Measurements from ENCODE around the gene EBP. TPM values are rescaled to one million over a fixed set of nuclear protein-coding genes. Genes with fewer than 3 reads are reported as not detected.
A peak's percentile ranks its signal among the peaks of the same experiment; 100 is the strongest.

EBP gene
- total RNA-seq, 2 experiments from 2014 or later = 159 to 164 TPM

DNA sequence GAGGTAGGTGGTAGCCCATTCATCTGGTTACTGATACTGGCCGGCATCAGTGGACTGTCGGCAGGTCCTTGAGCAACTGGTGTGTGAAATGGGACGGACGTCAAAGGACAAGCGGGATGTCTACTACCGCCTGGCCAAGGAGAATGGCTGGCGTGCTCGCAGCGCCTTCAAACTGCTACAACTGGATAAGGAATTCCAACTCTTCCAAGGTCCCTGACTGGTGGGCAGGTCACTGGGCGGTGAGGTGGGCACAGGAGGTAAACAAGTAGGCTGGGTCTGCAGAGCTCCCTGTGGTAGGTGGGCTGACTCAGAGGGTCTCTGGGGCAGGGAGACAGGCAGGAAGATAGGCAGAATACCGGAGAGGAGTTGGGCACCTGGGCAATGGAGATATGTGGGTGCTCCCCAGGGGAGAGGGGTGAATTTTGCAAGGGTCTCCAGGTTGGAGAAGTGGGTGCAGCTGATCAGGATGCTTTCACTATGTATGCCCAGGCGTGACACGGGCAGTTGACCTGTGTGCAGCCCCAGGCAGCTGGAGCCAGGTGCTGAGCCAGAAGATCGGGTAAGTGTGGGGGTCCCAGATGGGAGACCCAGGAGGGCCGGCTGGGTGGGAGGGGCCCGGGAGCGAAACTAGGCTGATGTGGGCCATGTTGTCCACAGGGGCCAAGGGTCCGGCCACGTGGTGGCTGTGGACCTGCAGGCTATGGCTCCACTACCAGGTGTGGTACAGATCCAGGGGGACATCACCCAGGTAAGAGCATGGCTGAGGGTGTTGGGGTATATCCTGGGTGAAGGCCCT is 43.5 kb upstream of the EBP start:
- Mint-ChIP-seq H3K4me3 (peak overlapping the region; percentile 79), H3K27me3 (no peaks in the 10 kb centered on the region), H3K27ac (peak overlapping the region; percentile 97), H3K36me3 (ENCODE audit: low read depth) (peaks cover 40% of the 10 kb centered on the region), H3K4me1 (ENCODE audit: low read depth) (peaks cover 33% of the 10 kb centered on the region), H3K9me3 (no peaks in the 10 kb centered on the region)
- ATAC-seq = no peak
- no peak for DNase-seq
- intact Hi-C loops (cut with micrococcal nuclease) = no loop called here
- ChIA-PET POLR2A (no interaction called here), CTCF (no interaction called here)
- TF ChIP-seq, protein P1, sequence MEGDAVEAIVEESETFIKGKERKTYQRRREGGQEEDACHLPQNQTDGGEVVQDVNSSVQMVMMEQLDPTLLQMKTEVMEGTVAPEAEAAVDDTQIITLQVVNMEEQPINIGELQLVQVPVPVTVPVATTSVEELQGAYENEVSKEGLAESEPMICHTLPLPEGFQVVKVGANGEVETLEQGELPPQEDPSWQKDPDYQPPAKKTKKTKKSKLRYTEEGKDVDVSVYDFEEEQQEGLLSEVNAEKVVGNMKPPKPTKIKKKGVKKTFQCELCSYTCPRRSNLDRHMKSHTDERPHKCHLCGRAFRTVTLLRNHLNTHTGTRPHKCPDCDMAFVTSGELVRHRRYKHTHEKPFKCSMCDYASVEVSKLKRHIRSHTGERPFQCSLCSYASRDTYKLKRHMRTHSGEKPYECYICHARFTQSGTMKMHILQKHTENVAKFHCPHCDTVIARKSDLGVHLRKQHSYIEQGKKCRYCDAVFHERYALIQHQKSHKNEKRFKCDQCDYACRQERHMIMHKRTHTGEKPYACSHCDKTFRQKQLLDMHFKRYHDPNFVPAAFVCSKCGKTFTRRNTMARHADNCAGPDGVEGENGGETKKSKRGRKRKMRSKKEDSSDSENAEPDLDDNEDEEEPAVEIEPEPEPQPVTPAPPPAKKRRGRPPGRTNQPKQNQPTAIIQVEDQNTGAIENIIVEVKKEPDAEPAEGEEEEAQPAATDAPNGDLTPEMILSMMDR (IDR thresholded peaks at IDR 0.05) = no peak

DNA sequence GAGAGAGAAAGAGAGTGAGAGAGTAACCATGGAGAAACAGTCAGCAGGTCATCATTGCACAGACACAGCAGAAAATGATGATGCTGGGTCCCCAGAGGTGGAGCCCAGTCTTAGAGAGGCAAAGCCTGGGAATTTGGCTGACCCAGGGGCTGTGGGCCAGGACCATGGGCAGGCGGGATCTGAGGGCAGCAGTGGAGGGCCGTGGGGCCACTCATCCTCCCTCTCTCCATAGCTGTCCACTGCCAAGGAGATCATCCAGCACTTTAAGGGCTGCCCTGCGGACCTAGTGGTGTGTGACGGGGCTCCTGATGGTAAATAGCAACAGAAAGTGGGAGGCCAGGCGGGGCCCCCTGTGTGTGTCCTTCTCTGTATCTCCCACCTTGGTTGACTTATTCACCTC is 42.8 kb upstream of the EBP start:
- DNase-seq = no peak
- no peaks in the 10 kb centered on the region for H3K9me3 Mint-ChIP-seq
- TF ChIP-seq, protein P1 (IDR thresholded peaks at IDR 0.05) = no peak
- POLR2A ChIA-PET = no interaction called here
- intact Hi-C loops (cut with micrococcal nuclease) = no loop called here
- H3K27me3 Mint-ChIP-seq = no peaks in the 10 kb centered on the region
- CTCF ChIA-PET = no interaction called here
- H3K36me3 Mint-ChIP-seq (ENCODE audit: low read depth) = peaks cover 42% of the 10 kb centered on the region
- H3K4me3 Mint-ChIP-seq = no peak overlapping the region
- no peak for ATAC-seq
- H3K27ac Mint-ChIP-seq = peak overlapping the region; percentile 67
- peaks cover 33% of the 10 kb centered on the region for H3K4me1 Mint-ChIP-seq (ENCODE audit: low read depth)

DNA sequence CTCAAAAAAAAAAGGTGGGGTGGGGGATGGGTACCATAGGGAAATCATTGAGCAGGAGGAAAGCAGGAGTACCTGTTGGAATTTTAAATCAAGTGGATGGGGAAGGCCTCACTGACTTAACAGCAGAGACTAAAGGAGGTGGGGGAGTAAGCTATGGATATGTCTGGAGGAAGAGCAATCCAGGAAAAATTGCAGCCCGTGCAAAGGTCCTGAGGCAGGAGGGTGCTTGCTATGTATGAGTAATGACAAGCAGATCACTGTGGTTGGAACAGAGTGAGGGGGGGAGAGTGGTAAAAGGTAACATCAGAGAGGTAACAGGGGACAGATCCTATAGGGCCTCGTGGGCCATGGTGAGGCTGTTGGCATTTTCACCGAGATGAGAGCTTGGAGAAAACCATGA is 41.5 kb upstream of the EBP start:
- intact Hi-C loops (cut with micrococcal nuclease) = no loop called here
- Mint-ChIP-seq H3K27me3 (no peaks in the 10 kb centered on the region), H3K4me3 (no peak overlapping the region), H3K9me3 (no peaks in the 10 kb centered on the region), H3K27ac (peak overlapping the region; percentile 76), H3K36me3 (ENCODE audit: low read depth) (peaks cover 42% of the 10 kb centered on the region), H3K4me1 (ENCODE audit: low read depth) (peaks cover 28% of the 10 kb centered on the region)
- DNase-seq (no peak), ATAC-seq (no peak)
- TF ChIP-seq, protein P1 (IDR thresholded peaks at IDR 0.05) = no peak
- CTCF ChIA-PET = interaction anchor here (1.0 kb wide), 1 partner anchor 12 kb away, joined by 3 read pairs; no protein-coding TSS in a partner anchor
- POLR2A ChIA-PET = interaction anchor here (1.9 kb wide), 1 partner anchor 28 kb away, joined by 5 read pairs; the partner anchor contains the start of gene PORCN

DNA sequence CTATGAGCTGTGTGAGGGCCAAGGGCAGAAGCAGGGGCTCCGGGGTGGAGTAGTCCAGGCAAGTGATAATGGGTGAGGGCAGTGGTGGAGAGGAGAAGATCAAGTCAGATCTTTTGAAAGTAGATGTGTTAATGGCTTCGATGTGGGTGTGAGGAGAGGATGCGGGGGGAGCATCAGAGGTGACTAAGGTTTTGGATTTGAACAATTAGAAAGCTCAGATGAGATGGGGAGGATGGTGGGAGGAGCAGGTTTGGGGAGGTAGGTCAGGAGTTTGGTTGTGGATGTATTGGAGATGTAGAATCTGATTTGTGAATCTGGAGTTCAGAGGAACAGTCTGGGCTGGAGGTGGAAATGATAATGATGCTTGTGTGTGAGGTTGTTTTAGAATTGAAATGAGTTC is 41.0 kb upstream of the EBP start:
- H3K36me3 Mint-ChIP-seq (ENCODE audit: low read depth) = peaks cover 42% of the 10 kb centered on the region
- no peaks in the 10 kb centered on the region for H3K27me3 Mint-ChIP-seq
- CTCF ChIA-PET = interaction anchor here (1.0 kb wide), 1 partner anchor 12 kb away, joined by 3 read pairs; no protein-coding TSS in a partner anchor
- POLR2A ChIA-PET = interaction anchor here (0.6 to 1.9 kb wide), 2 partner anchors 28 to 621 kb away, joined by 3 to 5 read pairs; partner anchors contain the start of gene PORCN
- peak overlapping the region; percentile 76 for H3K27ac Mint-ChIP-seq
- intact Hi-C loops (cut with micrococcal nuclease) = no loop called here
- H3K9me3 Mint-ChIP-seq = no peaks in the 10 kb centered on the region
- TF ChIP-seq, protein P1 (IDR thresholded peaks at IDR 0.05) = no peak
- ATAC-seq = no peak
- H3K4me1 Mint-ChIP-seq (ENCODE audit: low read depth) = peaks cover 27% of the 10 kb centered on the region
- no peak overlapping the region for H3K4me3 Mint-ChIP-seq
- DNase-seq = no peak

DNA sequence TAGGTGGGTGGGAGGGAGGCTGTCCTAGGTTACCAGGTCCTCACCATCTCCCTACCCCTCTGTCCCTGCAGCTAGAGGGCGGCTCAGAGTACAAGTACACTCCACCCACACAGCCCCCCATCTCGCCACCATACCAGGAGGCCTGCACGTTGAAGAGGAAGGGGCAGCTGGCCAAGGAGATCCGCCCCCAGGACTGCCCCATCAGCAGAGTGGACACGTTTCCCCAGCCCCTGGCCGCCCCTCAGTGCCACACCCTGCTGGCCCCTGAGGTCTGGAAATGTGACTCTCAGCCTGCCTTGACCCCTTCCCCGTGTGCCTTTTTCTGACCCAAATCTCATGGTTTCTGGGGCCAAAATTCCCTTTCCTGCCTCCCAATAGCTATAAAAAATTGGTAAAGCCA is 39.1 kb upstream of the EBP start:
- peaks cover 21% of the 10 kb centered on the region for H3K4me1 Mint-ChIP-seq (ENCODE audit: low read depth)
- intact Hi-C loops (cut with micrococcal nuclease) = no loop called here
- TF ChIP-seq, protein P1 (IDR thresholded peaks at IDR 0.05) = no peak
- no peak for ATAC-seq
- H3K36me3 Mint-ChIP-seq (ENCODE audit: low read depth) = peaks cover 32% of the 10 kb centered on the region
- H3K4me3 Mint-ChIP-seq = no peak overlapping the region
- no peaks in the 10 kb centered on the region for H3K27me3 Mint-ChIP-seq
- POLR2A ChIA-PET = no interaction called here
- no peaks in the 10 kb centered on the region for H3K9me3 Mint-ChIP-seq
- H3K27ac Mint-ChIP-seq = no peak overlapping the region
- CTCF ChIA-PET = no interaction called here
- DNase-seq = no peak

Measured in activated CD8-positive, alpha-beta T cell treated with anti-CD3 and anti-CD28 coated beads for 36 hours (primary cell).